ENCODE results near the gene CCNL2.
"Not testable (repeated sequence)": the region's sequence is repeated elsewhere in the genome, so short reads cannot be mapped to it uniquely, and the experiment has no call there.

The CCNL2 gene

DNA sequence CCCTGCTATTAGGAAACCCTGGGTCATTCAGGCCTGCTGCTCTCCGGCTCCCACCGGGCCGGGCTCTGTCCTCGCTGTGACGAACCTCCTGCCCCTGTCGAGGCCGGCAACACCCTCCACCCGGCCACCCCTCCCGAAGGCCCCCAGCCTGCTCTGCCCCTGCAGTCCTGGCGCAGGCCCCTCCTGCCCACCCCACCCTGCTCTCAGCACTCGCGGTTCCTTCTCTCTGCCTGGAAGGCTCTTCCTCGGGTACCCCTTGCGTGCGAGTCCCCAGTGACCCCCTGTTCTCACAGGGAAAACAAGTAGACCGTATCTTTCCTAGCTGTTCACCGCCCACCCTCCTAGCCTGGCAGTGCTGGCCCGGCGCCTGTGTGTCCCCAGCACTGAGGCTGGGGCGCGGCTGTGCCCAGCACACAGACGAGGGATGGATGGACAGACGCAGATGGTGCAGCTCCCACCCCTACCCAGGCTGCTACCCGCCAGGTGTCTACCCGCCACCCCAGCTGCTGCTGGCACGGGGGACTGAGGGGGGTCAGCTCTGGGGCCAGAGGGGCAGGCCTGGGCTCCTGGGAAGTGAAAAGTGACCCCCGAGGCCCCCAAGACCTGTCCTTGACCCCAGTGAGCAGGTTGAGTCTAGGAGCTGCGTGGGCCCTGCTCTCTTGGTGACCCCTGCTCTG lies 33.3 kb upstream of the CCNL2 start:
- DNase-seq, result peak; percentile 82

DNA sequence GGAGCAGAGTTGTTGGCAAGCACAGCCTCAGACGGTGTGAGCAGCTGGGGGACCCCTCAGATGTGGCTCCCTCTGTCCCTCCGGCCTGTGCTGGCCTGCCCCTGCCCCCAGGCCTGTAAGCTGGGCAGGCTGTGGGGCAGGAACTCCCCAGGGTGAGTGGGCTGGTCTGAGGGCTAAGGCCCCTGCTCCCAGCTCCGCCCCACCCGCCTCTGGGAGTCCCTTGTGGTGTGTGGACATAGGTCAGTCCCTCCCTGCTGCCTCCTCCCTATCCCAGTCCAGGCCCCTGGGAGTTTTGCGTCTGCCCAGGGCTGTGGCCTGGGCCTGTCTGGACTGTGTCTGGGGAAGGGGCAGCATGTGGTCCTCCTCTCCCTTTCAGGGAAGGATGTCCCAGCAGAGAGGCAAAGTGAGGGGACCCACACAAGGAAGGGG lies 32.7 kb upstream of the CCNL2 start:
- DNase-seq, result peak; percentile 67

DNA sequence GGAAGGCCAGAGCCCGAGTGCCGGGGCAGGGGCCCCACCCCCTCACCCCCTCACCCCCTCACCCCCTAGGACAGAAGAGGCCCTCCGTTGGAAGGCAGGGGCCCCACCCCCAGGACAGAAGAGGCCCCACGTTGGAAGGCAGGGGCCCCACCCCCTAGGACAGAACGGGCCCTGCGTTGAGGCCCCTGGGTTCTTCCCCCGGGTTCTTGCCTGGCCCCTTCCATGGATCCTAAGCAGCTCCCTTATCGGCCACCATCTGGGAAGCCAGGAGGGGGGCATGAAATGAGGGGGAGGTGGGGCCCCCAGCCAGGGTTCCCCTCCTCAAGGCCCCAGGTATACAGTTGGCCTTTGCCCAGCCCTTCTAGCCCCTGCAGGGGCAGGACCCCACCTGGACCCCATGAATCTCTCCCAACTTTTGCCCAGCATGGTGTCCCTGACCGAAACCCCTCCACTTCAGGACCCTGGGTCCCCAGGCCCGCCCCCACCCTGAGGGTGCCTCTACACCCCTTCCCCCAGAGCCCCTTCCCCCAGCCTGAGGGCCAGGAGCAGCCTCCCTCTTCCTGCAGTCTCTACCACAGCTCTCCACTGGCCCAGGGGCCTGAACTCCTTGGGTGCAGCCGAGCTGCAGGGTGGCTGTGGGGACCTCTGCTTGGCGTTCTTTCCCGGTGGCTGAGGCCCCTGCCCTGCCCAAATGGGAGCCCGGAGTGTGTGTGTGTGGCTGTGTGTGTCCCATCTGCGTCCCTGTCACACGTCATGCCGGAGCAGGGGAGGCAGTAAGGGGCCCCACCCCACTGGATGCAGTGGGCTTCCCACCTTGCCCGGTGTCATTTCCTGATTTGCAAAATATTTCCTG lies 32.1 kb upstream of the CCNL2 start:
- no peak for DNase-seq

DNA sequence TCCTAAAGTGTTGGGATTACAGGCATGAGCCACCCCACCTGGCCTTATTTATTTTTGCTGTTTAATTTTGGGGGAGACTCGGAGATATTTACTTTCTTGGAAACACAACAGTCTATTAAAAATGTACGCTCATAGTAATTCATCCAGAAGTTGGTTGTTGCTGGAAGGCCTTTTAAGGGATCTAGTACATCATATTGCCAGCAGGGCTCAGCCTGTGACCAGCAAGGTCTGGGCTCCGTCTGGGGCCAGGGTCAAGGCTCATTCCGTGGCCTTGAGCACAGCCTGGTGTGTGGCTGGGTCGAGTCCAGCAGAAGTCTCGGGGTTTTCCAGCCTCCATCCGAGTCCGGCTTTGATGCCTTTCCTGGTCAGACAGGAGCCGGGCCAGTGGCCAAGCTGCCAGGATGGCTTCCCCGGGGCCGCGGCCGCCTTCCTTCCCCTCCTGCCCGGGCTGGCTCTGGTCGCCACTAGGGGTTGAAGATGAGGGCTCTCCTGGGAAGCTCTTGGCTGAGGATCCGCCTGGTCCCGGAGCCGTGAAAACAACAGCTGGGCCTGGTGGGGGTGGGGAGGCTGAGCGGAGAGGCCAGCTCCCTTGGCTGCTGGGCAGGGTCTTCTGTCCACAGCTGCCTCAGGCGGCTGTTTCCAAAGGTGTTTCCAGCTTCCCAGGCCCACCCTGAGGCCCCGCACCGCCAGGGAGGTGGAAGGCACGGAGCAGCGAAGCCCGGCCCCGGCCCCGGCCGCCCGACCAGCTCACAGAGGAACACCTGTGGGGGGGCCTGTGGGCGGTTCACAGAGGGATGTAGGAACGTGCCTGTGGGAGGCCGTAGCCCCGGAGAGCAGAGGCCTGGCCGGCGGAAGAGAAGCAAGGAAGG lies 31.2 kb upstream of the CCNL2 start:
- DNase-seq, result peak; percentile 89

DNA sequence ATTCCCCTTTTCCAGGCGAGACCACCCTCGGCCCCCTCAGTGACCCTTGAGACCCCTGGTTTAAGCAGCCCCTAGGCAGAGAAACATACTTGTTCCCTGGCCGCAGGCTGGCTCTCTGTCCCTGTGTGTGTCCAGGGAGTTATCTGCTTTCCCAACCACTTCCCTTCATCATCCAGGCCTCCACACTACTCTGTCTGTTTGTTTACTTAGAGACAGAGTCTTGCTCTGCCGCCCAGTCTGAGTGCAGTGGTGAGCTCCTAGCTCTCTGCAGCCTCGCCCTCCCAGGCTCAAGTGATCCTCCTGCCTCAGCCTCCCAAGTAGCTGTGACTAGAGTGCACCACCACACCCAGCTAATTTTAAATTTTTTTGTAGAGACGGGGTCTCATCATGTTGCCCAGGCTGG lies 30.5 kb upstream of the CCNL2 start:
- peak; percentile 38 for DNase-seq

DNA sequence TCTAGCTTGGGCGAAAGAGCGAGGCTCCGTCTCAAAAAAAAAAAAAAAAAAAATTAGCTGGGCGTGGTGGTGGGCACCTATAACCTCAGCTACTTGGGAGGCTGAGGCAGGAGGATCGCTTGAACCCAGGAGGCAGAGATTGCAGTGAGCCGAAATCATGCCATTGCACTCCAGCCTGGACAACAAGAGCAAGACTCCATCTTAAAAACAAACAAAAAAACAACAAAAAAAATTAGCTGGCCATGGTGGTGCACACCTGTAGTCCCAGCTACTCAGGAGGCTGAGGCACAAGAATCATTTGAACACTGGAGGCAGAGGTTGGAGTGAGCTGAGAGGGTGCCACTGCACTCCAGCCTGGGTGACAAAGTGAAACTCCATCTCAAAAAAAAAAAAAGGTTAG lies 29.8 kb upstream of the CCNL2 start:
- DNase-seq, result not testable (repeated sequence)

DNA sequence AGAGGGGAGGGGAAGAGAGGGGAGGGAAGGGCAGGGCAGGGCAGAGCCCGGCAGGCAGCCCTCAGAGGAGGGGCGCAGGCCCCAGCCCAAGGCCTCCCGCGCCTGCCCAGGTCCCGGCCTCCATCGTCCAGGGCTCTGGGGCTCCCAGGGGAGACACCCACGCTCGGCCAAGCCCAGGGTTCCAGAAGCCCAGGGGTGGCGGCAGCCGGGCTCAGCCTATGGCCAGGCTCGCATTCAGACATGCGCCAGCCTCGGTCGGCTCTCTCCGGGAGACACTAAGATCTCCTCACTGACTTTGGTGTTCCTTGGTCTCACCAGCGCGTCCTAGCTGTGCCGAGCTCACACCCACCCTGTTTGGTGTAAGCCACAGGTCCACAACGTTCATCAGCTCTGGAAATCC lies 29.0 kb upstream of the CCNL2 start:
- DNase-seq, result no peak

DNA sequence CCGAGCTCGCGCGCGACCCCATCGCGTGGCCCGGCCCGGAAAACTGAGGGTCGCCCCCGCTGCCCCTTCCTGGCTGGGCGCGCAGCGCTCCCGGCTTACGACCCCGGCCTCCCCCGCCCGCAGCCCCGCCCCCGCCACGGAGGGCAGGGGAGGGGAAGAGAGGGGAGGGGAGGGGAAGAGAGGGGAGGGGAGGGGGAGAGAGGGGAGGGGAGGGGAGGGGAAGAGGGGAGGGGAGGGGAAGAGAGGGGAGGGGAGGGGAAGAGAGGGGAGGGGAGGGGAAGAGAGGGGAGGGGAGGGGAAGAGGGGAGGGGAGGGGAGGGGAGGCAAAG lies 28.6 kb upstream of the CCNL2 start:
- DNase-seq, result no peak

DNA sequence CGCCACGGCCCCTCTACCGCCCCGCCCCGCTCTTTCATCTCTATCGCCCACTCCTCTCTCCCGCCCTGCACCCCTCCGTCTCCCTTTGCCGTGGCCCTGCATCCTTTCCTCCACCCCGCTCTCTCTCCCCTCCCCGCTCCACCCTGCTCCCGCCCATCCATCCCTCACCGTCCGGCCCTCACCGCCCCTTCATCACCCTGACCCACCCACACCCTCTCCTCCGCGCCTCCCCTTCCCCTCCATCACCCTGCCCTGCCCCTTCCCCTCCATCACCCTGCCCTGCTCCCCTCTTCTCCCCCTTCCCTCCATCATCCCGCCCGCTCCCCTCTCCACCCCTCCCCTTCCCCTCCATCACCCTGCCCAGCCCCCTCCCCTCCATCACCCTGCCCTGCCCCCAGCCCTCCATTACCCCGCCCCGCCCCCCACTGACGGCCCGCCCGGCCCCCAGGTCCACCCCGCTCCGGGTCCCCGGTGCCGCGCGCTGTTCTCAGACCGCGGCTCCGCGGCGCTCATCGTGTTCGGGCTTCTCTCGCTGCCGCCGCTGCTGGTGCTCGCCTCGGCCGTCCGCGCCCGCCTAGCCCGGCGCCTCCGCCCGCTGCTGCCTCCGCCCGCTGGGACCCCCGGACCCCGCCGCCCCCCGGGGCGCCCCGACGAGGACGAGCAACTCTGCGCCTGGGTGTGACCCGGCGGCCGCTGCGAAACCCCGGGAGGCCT lies 28.1 kb upstream of the CCNL2 start:
- peak; percentile 76 for DNase-seq

DNA sequence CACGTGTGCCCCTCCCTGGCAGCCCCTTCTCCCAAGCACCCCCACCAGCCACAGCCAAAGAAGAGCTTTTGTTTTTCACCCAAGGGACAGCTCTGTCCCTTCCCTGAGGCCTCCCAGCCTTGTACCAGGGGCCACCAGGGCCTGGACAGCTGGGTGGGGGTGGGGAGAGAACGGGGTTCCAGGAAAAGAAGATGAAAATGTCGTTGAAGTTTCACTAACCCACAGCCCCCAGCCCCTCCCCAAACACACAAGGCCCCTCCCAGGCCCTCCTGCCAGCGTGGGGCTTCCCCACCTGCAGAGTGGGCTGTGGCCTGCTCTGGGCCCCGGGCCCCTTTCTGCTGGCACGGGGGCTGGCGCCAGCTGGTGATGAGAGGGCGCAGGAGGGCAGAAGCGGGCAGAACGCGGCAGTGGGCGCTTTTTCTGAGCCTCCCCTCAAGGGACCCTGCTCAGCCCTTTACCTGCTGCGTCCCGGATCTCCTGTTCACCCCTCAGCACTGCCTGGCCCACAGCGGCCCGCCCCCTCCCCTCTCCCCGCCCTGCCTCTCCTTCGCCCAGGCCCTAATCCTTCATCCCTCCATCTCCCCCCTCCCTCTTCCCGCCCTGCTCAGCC lies 27.5 kb upstream of the CCNL2 start:
- DNase-seq, result no peak

DNA sequence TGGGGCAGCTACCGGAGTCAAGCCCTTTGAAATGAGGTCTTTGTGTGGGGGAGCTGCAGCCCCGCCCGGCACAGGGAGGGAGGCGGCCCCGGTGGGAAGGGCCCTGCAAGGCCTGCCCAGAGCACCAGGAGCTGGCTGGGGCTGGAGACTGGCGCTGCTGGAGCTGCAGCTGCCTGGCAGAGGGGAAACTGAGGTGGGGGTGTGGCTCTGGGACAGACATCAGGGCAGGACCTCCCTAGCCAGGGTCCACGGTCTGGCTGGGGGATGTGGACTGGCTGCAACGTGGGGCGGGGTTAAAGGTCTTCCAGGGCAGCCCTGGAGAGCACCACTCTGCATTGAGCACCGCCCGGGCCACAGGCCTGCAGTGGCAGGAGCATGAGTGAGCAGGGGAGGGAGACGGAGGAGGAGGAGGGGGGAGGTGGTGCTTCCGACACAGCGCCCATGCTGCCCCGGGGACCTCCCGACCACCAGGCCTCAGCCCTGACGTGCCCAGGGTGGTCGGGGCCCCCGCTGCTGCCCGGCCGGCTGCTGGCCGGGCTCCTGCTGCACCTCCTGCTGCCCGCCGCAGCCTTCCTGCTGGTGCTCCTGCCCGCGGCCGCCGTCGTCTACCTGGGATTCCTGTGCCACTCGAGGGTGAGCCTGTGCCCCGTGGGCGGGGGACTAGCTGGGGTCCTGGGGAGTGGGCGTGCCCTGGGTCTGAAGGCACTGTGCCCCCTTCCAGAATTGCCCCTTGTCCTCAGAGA lies 26.8 kb upstream of the CCNL2 start:
- DNase-seq, result no peak

DNA sequence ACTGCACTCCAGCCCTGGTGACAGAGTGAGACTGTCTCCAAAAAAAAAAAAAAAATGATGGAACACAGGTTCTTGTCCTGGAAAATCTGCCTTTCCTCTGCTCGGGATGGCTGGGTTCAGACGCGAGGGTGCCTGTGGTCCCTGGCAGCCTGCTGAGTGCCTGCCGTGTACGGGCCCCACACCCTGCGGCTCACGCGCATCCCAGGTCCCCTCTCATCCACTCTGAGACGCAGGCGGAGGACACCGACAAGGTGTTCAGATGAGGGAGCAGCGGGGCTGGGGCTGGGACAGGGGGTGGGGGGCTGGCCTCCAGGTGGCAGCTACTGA lies 26.3 kb upstream of the CCNL2 start:
- no peak for DNase-seq

DNA sequence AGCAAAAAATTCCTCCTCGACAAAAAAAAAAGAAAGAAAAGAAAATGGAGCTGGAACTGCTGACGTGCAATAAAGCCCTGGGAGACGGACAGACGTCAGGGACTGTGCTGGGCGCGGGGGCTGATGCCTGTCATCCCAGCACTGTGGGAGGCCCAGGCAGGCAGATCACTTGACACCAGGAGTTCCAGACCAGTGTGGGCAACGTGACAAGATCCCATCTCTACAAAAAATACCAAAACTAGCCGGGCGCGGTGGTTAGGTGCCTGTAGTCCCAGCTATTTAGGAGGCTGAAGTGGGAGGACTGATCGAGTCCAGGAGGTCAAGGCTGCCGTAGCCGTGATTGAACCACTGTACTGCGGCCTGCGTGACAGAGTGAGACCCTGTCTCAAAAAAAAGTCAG lies 25.6 kb upstream of the CCNL2 start:
- DNase-seq, result no peak

DNA sequence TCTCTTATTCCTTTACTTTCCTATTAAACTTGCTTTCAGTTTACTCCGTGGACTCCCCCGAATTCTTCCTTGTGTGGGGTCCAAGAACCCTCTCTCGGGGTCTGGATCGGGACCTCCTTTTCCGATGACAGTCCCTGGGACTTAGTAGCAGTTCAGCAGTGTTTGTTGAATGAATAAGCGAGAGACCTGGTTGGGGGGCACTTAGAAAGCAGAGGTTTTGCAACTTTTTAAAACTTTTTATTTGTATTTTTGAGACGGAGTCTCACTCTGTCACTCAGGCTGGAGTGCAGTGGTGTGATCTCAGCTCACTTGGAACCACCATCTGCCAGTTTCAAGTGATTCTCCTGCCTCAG lies 24.1 kb upstream of the CCNL2 start:
- no peak for DNase-seq

DNA sequence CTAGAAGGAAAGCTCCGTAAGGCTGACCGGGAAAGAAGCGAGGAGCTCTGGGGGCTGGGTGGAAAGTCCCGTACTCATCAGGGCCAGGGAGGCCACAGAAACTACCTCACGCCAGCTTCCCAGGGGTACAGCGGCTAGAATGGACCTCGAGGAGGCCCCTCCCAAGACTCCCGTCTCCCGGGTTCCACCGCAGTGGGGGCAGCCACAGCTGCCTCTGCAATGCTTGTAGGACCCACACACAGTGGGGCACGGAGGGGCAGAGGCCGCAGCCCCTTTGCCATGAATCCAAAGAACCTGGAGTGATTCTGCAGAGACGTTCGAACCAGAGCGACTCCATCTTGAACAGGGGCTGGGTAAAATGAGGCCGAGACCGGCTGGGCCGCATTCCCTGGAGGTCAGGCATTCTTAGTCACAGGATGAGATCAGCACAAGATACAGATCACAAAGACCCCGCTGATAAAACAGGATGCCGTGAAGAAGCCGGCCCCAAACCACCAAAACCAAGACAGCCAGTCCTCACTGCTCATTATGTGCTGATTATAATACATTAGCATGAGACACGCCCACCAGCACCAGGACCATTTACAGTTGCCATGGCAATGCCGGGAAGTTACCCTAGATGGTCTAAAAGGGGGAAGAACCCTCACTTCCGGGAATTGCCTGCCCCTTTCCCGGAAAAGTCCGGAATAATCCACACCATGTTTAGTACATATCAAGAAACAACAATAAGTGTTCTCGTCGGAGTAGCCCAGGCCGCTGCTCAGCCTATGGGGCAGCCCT lies 23.5 kb upstream of the CCNL2 start:
- DNase-seq, result peak; percentile 36

DNA sequence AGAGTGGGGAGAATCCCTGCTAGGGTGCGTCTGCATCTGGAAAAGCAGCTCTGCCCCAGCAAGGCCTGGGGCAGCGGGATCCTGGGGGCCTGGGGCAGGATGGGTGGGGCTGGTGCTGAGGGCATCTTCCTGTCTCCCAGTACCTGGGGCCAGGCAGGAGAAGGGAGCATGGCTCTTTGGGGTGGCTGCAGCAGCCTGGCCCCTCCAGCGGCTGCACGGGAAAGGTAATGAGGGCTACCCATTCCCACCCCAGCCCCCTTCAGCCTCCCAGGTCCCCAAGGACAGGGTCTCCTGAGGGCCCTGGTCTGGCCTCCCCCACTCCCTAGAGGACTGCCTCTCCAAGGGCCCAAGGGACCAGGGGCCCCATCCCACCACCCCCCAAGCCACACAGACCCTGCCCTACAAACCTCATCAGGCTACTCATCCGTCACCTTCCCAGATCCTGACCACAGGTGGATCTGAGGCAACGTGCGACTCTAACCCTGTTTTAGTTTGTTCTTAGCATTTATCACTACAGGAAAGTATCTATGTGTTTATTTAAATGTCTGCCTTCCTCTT lies 22.9 kb upstream of the CCNL2 start:
- no peak for DNase-seq

DNA sequence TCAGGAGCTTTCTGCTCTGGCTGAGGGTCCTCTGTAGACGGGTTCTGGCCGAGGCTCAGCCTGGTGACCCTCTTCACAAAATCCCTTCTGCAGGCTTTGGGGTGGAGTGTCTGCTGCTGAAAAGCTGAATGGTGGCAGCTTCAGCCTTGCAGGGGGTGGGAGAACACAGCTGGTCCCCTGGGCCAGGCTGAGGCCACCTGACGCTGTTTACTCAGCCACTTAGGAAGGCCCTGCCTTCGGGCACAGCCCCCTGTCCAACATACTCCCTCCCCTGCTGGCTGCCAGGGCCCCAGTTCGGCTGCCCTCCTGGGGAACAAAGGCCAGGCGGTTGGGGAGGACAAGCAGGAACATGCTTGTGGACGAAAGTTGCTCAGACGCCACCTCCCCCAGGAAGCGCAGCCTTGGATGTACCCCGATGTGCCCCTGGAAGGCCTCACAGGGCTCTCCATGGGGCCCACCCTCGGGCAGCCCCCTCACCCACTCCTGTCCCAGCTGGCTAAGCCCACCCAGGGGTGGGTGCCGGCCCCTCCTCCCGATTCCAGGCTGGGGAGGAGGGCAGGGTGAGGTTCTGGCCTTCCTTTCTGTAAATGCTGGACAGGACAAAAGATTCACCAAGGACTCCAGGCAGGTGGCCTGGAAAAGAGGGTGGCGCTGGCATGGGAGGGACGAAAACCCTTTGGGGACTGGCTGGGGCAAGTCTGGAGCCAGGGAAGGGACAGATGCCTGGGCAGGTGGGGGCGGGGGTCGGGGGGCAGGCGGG lies 22.2 kb upstream of the CCNL2 start, which contains the start of gene ANKRD65:
TSS of gene ANKRD65 (minus strand) at position 130 of the 760 bp plus-strand sequence. CDS start 271 bp downstream, outside the sequence.
- DNase-seq, result no peak

DNA sequence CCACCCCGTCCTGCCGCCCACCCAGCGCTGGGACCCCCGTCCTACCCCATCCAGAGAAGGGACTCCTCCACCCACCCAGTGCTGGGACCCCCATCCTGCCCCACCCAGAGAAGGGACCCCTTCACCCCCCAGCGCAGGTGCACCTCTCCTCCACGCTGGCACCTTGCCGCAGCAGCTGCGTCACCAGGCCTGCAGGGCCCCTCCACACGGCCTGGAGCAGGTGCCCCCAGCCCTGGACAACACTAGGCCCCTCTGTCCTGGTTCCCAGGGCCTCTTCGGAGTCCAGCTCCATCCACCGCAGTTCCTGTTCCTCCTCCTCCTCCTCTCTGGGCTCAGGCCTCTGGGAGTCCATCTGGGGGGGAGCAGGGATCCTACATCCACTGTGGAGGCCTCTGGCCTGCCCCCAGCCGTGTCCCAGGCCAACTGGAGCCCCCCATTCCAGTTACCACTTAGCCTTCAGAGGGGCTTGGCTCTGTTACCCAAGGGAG lies 21.6 kb upstream of the CCNL2 start:
- DNase-seq, result no peak

DNA sequence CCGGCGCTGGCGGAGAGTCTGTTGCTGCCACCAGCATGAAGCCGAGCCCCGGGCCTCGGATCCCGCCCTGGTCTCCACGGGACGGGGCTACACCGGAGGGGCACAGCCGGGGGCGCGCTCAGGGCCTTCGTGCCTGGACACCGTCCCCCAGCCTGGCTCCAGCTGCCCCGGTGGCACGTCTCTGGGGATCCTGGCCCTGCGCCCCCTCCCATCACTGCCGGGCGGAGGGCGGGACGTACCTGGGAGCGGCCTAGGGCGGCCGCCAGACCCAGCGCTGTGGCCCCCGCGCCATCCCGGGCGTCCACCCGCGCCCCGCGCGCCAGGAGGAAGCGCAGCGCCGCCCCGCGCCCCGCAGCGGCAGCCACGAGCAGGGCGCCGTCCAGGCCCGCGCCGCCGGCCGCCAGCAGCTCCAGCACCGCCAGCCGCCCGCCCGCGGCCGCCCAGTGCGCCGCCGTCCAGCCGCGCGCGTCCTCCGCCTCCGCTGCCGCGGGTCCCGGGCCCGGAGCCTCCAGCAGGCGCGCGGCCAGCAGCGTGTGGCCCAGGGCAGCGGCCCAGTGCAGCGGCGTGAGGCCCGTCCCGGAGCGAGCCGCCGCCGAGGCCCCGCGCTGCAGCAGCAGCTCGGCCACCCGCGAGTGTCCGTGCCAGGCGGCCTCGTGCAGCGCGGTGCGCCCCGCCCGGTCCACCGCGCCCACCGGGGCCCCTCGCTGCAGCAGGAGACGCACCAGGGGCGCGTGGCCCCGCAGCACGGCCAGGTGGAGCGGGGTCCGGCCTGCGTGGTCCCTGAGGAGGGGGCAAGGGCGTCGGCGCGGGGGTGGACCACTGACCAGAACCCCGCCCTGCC lies 20.9 kb upstream of the CCNL2 start:
- peak; percentile 48 for DNase-seq
